NCI-H748 (cell line): ENCODE results near the gene ING5.
"Not testable (repeated sequence)": the region's sequence is repeated elsewhere in the genome, so short reads cannot be mapped to it uniquely, and the experiment has no call there.

Experiments used
- DNase-seq: peaks from one replicate; lab custom pipeline; 2025; ENCODE audit not compliant: unreplicated experiment; lab: John Stamatoyannopoulos, UW

ING5 gene

GRCh38 chr2:241755777-241756176 is 53.9 kb downstream of the ING5 start:
- no peak for DNase-seq

GRCh38 chr2:241759067-241759807 is 57.4 kb downstream of the ING5 start:
- DNase-seq: no peak

GRCh38 chr2:241759893-241760292 is 58.1 kb downstream of the ING5 start:
- DNase-seq: not testable (repeated sequence)

- no peak for DNase-seq
Measured at GRCh38 chr2:241760301-241760771, 58.5 kb downstream of the ING5 start.

GRCh38 chr2:241762321-241762932 is 60.6 kb downstream of the ING5 start:
- DNase-seq: no peak

- DNase-seq: no peak
Measured at GRCh38 chr2:241762933-241763369, 61.1 kb downstream of the ING5 start.

GRCh38 chr2:241763551-241764274 is 61.9 kb downstream of the ING5 start:
- no peak for DNase-seq

- DNase-seq: no peak
Measured at GRCh38 chr2:241764275-241765241, 62.7 kb downstream of the ING5 start.

- no peak for DNase-seq
Measured at GRCh38 chr2:241767464-241768250, 65.8 kb downstream of the ING5 start.

- DNase-seq: no peak
Measured at GRCh38 chr2:241768251-241768711, 66.4 kb downstream of the ING5 start.

GRCh38 chr2:241768850-241769249 is 67.0 kb downstream of the ING5 start:
- no peak for DNase-seq

- DNase-seq: no peak
Measured at GRCh38 chr2:241769819-241770184, 68.0 kb downstream of the ING5 start.

- DNase-seq: no peak
Measured at GRCh38 chr2:241770185-241770935, 68.5 kb downstream of the ING5 start.

GRCh38 chr2:241770936-241771285 is 69.1 kb downstream of the ING5 start:
- DNase-seq: no peak

- no peak for DNase-seq
Measured at GRCh38 chr2:241771286-241772062, 69.6 kb downstream of the ING5 start.

GRCh38 chr2:241772063-241772499 is 70.2 kb downstream of the ING5 start:
- no peak for DNase-seq

- peak; percentile 37 for DNase-seq
Measured at GRCh38 chr2:241773511-241774418, 71.9 kb downstream of the ING5 start.
